Tongue (tissue), 2 donors: Measurements from ENCODE around the gene YKT6. TPM values are rescaled to one million over a fixed set of nuclear protein-coding genes. Genes with fewer than 3 reads are reported as not detected.
A peak's percentile ranks its signal among the peaks of the same experiment; 100 is the strongest.
"Not testable (repeated sequence)": the region's sequence is repeated elsewhere in the genome, so short reads cannot be mapped to it uniquely, and the experiment has no call there.

ENCODE experiments used
- DNase-seq: peaks from one replicate; pipeline ENCODE4 v3.0.0-alpha.2; 2015
- total RNA-seq: library from RNA; depleted of rRNA; stranded (reverse); fragments of >200 nt; gene quantifications from one replicate; pipeline ENCODE4 v1.2.3, GENCODE V29; 2014

The YKT6 gene
- total RNA-seq, 1 donor from 2014 or later, result 59.3 TPM

GRCh38 chr7:44193011-44193802, 7.6 kb upstream of the YKT6 start:
- no peak for DNase-seq

GRCh38 chr7:44194069-44194468, 6.7 kb upstream of the YKT6 start:
- no peak for DNase-seq

GRCh38 chr7:44194562-44195145, 6.1 kb upstream of the YKT6 start:
- no peak for DNase-seq

- peak; percentile 61 for DNase-seq
Measured at GRCh38 chr7:44195889-44196288, 4.9 kb upstream of the YKT6 start.

GRCh38 chr7:44196450-44196872, 4.3 kb upstream of the YKT6 start:
- DNase-seq, result peak; percentile 80

- no peak for DNase-seq
Measured at GRCh38 chr7:44197474-44197873, 3.3 kb upstream of the YKT6 start.

GRCh38 chr7:44200163-44200562, 615 bp upstream of the YKT6 start:
- not testable (repeated sequence) for DNase-seq

GRCh38 chr7:44201813-44202212, 1.0 kb downstream of the YKT6 start:
- no peak for DNase-seq

GRCh38 chr7:44206008-44206407, 5.2 kb downstream of the YKT6 start:
- DNase-seq, result no peak

GRCh38 chr7:44208085-44208484, 7.3 kb downstream of the YKT6 start:
- no peak for DNase-seq

GRCh38 chr7:44210107-44210506, 9.3 kb downstream of the YKT6 start:
- DNase-seq, result no peak

- DNase-seq, result no peak
Measured at GRCh38 chr7:44211126-44211675, 10.4 kb downstream of the YKT6 start.

- no peak for DNase-seq
Measured at GRCh38 chr7:44212018-44212417, 11.2 kb downstream of the YKT6 start.

- peak; percentile 32 for DNase-seq
Measured at GRCh38 chr7:44212581-44213184, 11.9 kb downstream of the YKT6 start.

- DNase-seq, result no peak
Measured at GRCh38 chr7:44213206-44213876, 12.6 kb downstream of the YKT6 start.

GRCh38 chr7:44213877-44214388, 13.2 kb downstream of the YKT6 start:
- DNase-seq, result no peak

GRCh38 chr7:44215531-44215930, 14.8 kb downstream of the YKT6 start:
- no peak for DNase-seq

GRCh38 chr7:44216019-44216418, 15.2 kb downstream of the YKT6 start:
- no peak for DNase-seq

GRCh38 chr7:44216521-44217222, 15.9 kb downstream of the YKT6 start:
- DNase-seq, result no peak

- DNase-seq, result no peak
Measured at GRCh38 chr7:44217223-44217714, 16.5 kb downstream of the YKT6 start.

- DNase-seq, result no peak
Measured at GRCh38 chr7:44217852-44218402, 17.1 kb downstream of the YKT6 start.
